Sigmoid colon (tissue), 4 donors: ENCODE results near the gene MAGEE1.

ENCODE experiments used
- EP300 ChIP-seq, 4 donors: sonication (generic); formaldehyde crosslinking; IDR thresholded peaks; one replicate each; pipeline ENCODE4 v1.6.1; 2017; ENCODE audit warnings: antibody characterized with exemption in 4 of 4
- POLR2AphosphoS5 ChIP-seq, 4 donors: sonication (generic); formaldehyde crosslinking; IDR thresholded peaks; one replicate each; pipeline ENCODE4 v1.6.1; 2017; ENCODE audit warnings: antibody characterized with exemption in 4 of 4
- TF ChIP-seq, protein P1 (sequence below), 4 experiments: fragments of 450-650 bp in 3 of 4; fragments of 200-600 bp in 1 of 4; IDR thresholded peaks; one replicate each; pipeline ENCODE4 v1.5.1; 2016 to 2019; ENCODE audit warnings: antibody characterized with exemption in 4 of 4, mild to moderate bottlenecking in 3 of 4, moderate library complexity in 2 of 4

DNA sequence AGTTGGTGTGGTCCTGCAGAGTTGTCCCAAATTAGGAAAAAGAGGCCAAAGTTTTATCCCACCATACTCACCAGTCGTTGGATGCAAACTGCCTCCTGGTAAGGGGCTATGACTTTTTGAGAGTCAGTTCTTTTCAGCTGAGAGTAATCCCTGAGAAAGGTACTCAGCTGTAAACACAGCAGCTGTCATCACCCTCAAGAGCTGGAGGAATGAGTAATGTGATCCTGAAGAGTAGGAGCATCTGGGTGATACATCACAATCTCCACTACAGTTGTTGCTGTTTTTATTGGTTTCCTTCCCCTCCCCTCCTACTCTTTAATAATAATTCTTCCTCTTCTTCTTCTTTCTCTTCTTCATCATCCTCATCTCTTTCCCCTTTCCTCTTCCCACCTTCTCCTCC lies 5.7 kb downstream of the MAGEE1 start:
- TF ChIP-seq, protein P1, sequence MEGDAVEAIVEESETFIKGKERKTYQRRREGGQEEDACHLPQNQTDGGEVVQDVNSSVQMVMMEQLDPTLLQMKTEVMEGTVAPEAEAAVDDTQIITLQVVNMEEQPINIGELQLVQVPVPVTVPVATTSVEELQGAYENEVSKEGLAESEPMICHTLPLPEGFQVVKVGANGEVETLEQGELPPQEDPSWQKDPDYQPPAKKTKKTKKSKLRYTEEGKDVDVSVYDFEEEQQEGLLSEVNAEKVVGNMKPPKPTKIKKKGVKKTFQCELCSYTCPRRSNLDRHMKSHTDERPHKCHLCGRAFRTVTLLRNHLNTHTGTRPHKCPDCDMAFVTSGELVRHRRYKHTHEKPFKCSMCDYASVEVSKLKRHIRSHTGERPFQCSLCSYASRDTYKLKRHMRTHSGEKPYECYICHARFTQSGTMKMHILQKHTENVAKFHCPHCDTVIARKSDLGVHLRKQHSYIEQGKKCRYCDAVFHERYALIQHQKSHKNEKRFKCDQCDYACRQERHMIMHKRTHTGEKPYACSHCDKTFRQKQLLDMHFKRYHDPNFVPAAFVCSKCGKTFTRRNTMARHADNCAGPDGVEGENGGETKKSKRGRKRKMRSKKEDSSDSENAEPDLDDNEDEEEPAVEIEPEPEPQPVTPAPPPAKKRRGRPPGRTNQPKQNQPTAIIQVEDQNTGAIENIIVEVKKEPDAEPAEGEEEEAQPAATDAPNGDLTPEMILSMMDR (IDR thresholded peaks at IDR 0.05): no peak
- TF ChIP-seq POLR2AphosphoS5 (IDR thresholded peaks at IDR 0.05): no peak
- TF ChIP-seq EP300 (IDR thresholded peaks at IDR 0.05): no peak
